GM12878 (cell line): ENCODE measurements around the gene PPP2R5A. TPM values are rescaled to one million over a fixed set of nuclear protein-coding genes. Genes with fewer than 3 reads are reported as not detected.
A peak's percentile ranks its signal among the peaks of the same experiment; 100 is the strongest.

Experiments
- BCL3 ChIP-seq: IDR thresholded peaks from 2 replicates; pipeline ENCODE4 v1.6.1; 2011; ENCODE audit warnings: borderline replicate concordance, low read depth, mild to moderate bottlenecking, moderate library complexity, low read length; ENCODE audit not compliant: insufficient read depth, poor library complexity, severe bottlenecking
- CEBPZ ChIP-seq: fragments of 150-350 bp; IDR thresholded peaks from 2 replicates; pipeline ENCODE4 v1.6.1; 2016; ENCODE audit warnings: low read depth, low read length
- E2F8 ChIP-seq: fragments of 450-650 bp; IDR thresholded peaks from 2 replicates; pipeline ENCODE4 v1.6.1; 2018; ENCODE audit warnings: mild to moderate bottlenecking, low read depth, moderate library complexity; ENCODE audit not compliant: partially characterized antibody
- ETV6 ChIP-seq, 2 experiments: fragments of 450-650 bp in 1 of 2; IDR thresholded peaks in 1 of 2; conservative IDR thresholded peaks in 1 of 2; 2 replicates each; pipeline ENCODE4 v1.6.1; 2014; ENCODE audit warnings: antibody characterized with exemption in 1 of 2, borderline replicate concordance in 1 of 2, low read depth in 1 of 2, mild to moderate bottlenecking in 1 of 2, moderate library complexity in 1 of 2
- HSF1 ChIP-seq: fragments of 150-350 bp; IDR thresholded peaks from 2 replicates; pipeline ENCODE4 v1.6.1; 2014; ENCODE audit warnings: mild to moderate bottlenecking, low read depth, low read length
- KDM1A ChIP-seq: fragments of 200-600 bp; sonication (generic); IDR thresholded peaks from 2 replicates; pipeline ENCODE4 v1.6.1; 2016; ENCODE audit warnings: borderline replicate concordance
- LARP7 ChIP-seq: fragments of 450-650 bp; IDR thresholded peaks from 2 replicates; pipeline ENCODE4 v1.6.1; 2017; ENCODE audit warnings: mild to moderate bottlenecking
- NFIC ChIP-seq: IDR thresholded peaks from 2 replicates; pipeline ENCODE4 v1.6.1; 2012; ENCODE audit warnings: low read depth, mild to moderate bottlenecking, inconsistent platforms, low read length, moderate library complexity
- RELB ChIP-seq: fragments of 450-650 bp; IDR thresholded peaks from 2 replicates; pipeline ENCODE4 v1.6.1; 2017; ENCODE audit warnings: low read depth, mild to moderate bottlenecking, moderate library complexity
- SPI1 ChIP-seq: IDR thresholded peaks from 2 replicates; pipeline ENCODE4 v1.6.1; 2011; ENCODE audit warnings: low read depth, mild to moderate bottlenecking, low read length, moderate library complexity, borderline replicate concordance; ENCODE audit not compliant: insufficient read depth
- SRF ChIP-seq, 2 experiments: IDR thresholded peaks; 2 replicates each; pipeline ENCODE4 v1.6.1; 2011; ENCODE audit warnings: low read depth in 2 of 2, low read length in 2 of 2, mild to moderate bottlenecking in 1 of 2, moderate library complexity in 1 of 2
- TAF1 ChIP-seq: IDR thresholded peaks from 2 replicates; pipeline ENCODE4 v1.6.1; 2011; ENCODE audit warnings: mild to moderate bottlenecking, low read depth, low read length, borderline replicate concordance
- ZBTB33 ChIP-seq: fragments of 450-650 bp; IDR thresholded peaks from 2 replicates; pipeline ENCODE4 v1.6.1; 2017; ENCODE audit warnings: mild to moderate bottlenecking
- polyA plus RNA-seq, 11 experiments: library from polyadenylated mRNA; depleted of rRNA in 4 of 11; unstranded in 6 of 11; stranded (reverse) in 5 of 11; fragments of >200 nt; fragmentation: Nextera tagmentation in 4 of 11; fragmentation: Illumina TruSeq in 1 of 11; extraction: Ambion mirVana in 4 of 11; extraction: Trizol in 1 of 11; gene quantifications; 1 replicate in 1 of 11; 2 replicates in 10 of 11; pipeline versions ENCODE4 v1.2.1 to v1.2.3, GENCODE V29; 2011 to 2016; ENCODE audit warnings: inconsistent platforms in 2 of 11, missing spikeins in 2 of 11, low read depth in 1 of 11
- total RNA-seq, 4 experiments: library from RNA; depleted of rRNA in 3 of 4; stranded (reverse); fragments of >200 nt in 3 of 4; fragmentation: Illumina TruSeq in 1 of 4; extraction: Trizol in 1 of 4; gene quantifications; 2 replicates each; pipeline versions ENCODE4 v1.2.1 to v1.2.3, GENCODE V29; 2013 to 2021

PPP2R5A gene
- total and polyA plus RNA-seq, 10 of the 15 experiments (the other 5 are each of a cell fraction or from before 2014, with no cell fraction given): 15.4 to 40.6 (median 32.5) TPM

GRCh38 chr1:212284744-212285684 lies at the start of gene PPP2R5A (continued):
- no peak; the same call in 1 of the 2 replicates for TF ChIP-seq RELB
- no peak for TF ChIP-seq KDM1A
- no peak; the same call in 1 of the 2 replicates for TF ChIP-seq SPI1
- 0 out of 4 replicates have a peak, but pooled peaks of 1 of the 2 experiments have one; percentile 41 for TF ChIP-seq ETV6 (conservative IDR thresholded peaks at IDR 0.05 in 1 of 2, IDR thresholded peaks at IDR 0.05 in 1 of 2; ENCODE audit: borderline replicate concordance in 1 of 2, low read depth in 1 of 2)
- peak; percentile 63 for TF ChIP-seq E2F8
- TF ChIP-seq BCL3: peak; percentile 7
- TF ChIP-seq TAF1: peak; percentile 88
- TF ChIP-seq NFIC: no peak
- TF ChIP-seq SRF (IDR thresholded peaks at IDR 0.05; ENCODE audit: low read depth in 2 of 2, low read length in 2 of 2): no peak
- TF ChIP-seq HSF1: no peak
- peak; percentile 86 for TF ChIP-seq LARP7
- TF ChIP-seq CEBPZ: peak; percentile 82
- TF ChIP-seq ZBTB33: no peak
